ENCODE data around the gene RACK1.

RACK1 gene

GRCh38 chr5:181239062-181239663 lies 4.5 kb downstream of the RACK1 start:
- Histone ChIP-seq H3K4me3 (replicated peaks; ENCODE audit: low read depth, low read length) (no peak overlapping the region), H3K27me3 (replicated peaks; ENCODE audit: control insufficient read depth, insufficient read depth, low read length) (no peaks in the 10 kb centered on the region), H3K36me3 (ENCODE audit: control insufficient read depth, insufficient read depth, low read length) (peaks cover 51% of the 10 kb centered on the region)
- no peak for DNase-seq (ENCODE audit: extremely low read depth, insufficient read length)
- TF ChIP-seq CTCF (IDR thresholded peaks at IDR 0.05; ENCODE audit: insufficient read depth, low read length, poor library complexity, severe bottlenecking) = no peak

GRCh38 chr5:181237729-181238385 lies 5.8 kb downstream of the RACK1 start:
- Histone ChIP-seq H3K27me3 (replicated peaks; ENCODE audit: control insufficient read depth, insufficient read depth, low read length) (no peaks in the 10 kb centered on the region), H3K36me3 (ENCODE audit: control insufficient read depth, insufficient read depth, low read length) (peaks cover 58% of the 10 kb centered on the region), H3K4me3 (replicated peaks; ENCODE audit: low read depth, low read length) (no peak overlapping the region)
- DNase-seq (ENCODE audit: extremely low read depth, insufficient read length) = no peak
- TF ChIP-seq CTCF (IDR thresholded peaks at IDR 0.05; ENCODE audit: insufficient read depth, low read length, poor library complexity, severe bottlenecking) = no peak

GRCh38 chr5:181236954-181237641 lies 6.6 kb downstream of the RACK1 start:
- Histone ChIP-seq H3K27me3 (replicated peaks; ENCODE audit: control insufficient read depth, insufficient read depth, low read length) (no peaks in the 10 kb centered on the region), H3K4me3 (replicated peaks; ENCODE audit: low read depth, low read length) (no peak overlapping the region), H3K36me3 (ENCODE audit: control insufficient read depth, insufficient read depth, low read length) (peaks cover 55% of the 10 kb centered on the region)
- TF ChIP-seq CTCF (IDR thresholded peaks at IDR 0.05; ENCODE audit: insufficient read depth, low read length, poor library complexity, severe bottlenecking) = no peak
- DNase-seq (ENCODE audit: extremely low read depth, insufficient read length) = no peak

- TF ChIP-seq CTCF (IDR thresholded peaks at IDR 0.05; ENCODE audit: insufficient read depth, low read length, poor library complexity, severe bottlenecking) = no peak
- Histone ChIP-seq H3K27me3 (replicated peaks; ENCODE audit: control insufficient read depth, insufficient read depth, low read length) (no peaks in the 10 kb centered on the region), H3K4me3 (replicated peaks; ENCODE audit: low read depth, low read length) (no peak overlapping the region), H3K36me3 (ENCODE audit: control insufficient read depth, insufficient read depth, low read length) (peaks cover 49% of the 10 kb centered on the region)
- DNase-seq (ENCODE audit: extremely low read depth, insufficient read length) = no peak
Measured at GRCh38 chr5:181236471-181236870, 7.2 kb downstream of the RACK1 start.

- TF ChIP-seq CTCF (IDR thresholded peaks at IDR 0.05; ENCODE audit: insufficient read depth, low read length, poor library complexity, severe bottlenecking) = no peak
- peaks cover 47% of the 10 kb centered on the region for H3K36me3 ChIP-seq (ENCODE audit: control insufficient read depth, insufficient read depth, low read length)
- no peak for DNase-seq (ENCODE audit: extremely low read depth, insufficient read length)
- H3K4me3 ChIP-seq (replicated peaks; ENCODE audit: low read depth, low read length) = no peak overlapping the region
- no peaks in the 10 kb centered on the region for H3K27me3 ChIP-seq (replicated peaks; ENCODE audit: control insufficient read depth, insufficient read depth, low read length)
Measured at GRCh38 chr5:181235689-181236366, 7.9 kb downstream of the RACK1 start.
